MM.1S (cell line): Measurements from ENCODE around the gene TLE5.

Experiments
- DNase-seq: peaks from one replicate; pipeline ENCODE4 v3.0.0-alpha.2; 2015
- H2AFZ ChIP-seq: fragments of 300-600 bp; sonication (generic); 2 replicates; pipeline ENCODE4 v1.6.0; 2016; ENCODE audit warnings: antibody characterized with exemption, low read length
- H3F3A ChIP-seq: fragments of 300-600 bp; sonication (generic); 2 replicates; pipeline ENCODE4 v1.6.1; 2016; ENCODE audit warnings: mild to moderate bottlenecking, antibody characterized with exemption, low read length, moderate library complexity, mixed read lengths; ENCODE audit not compliant: insufficient read depth
- H3K27ac ChIP-seq: fragments of 300-600 bp; sonication (generic); 2 replicates; pipeline ENCODE4 v1.5.1; 2016; ENCODE audit warnings: mild to moderate bottlenecking, low read length
- H3K27me3 ChIP-seq: fragments of 300-600 bp; sonication (generic); replicated peaks from 2 replicates; pipeline ENCODE4 v1.6.0; 2016; ENCODE audit warnings: low read length; ENCODE audit not compliant: insufficient read depth
- H3K36me3 ChIP-seq: fragments of 300-600 bp; sonication (generic); replicated peaks from 2 replicates; pipeline ENCODE4 v1.6.1; 2016; ENCODE audit warnings: mild to moderate bottlenecking, low read length, mixed read lengths; ENCODE audit not compliant: insufficient read depth
- H3K4me1 ChIP-seq: fragments of 300-600 bp; sonication (generic); 2 replicates; pipeline ENCODE4 v1.6.1; 2016; ENCODE audit warnings: low read length, mixed read lengths
- H3K4me2 ChIP-seq: fragments of 300-600 bp; sonication (generic); 2 replicates; pipeline ENCODE4 v1.6.0; 2016; ENCODE audit warnings: low read depth, low read length
- H3K4me3 ChIP-seq: fragments of 300-600 bp; sonication (generic); 2 replicates; pipeline ENCODE4 v1.5.1; 2016; ENCODE audit warnings: low read length, mixed read lengths
- H3K79me2 ChIP-seq: fragments of 300-600 bp; sonication (generic); 2 replicates; pipeline ENCODE4 v1.6.1; 2016; ENCODE audit warnings: mixed run types, low read length, mixed read lengths
- H3K9ac ChIP-seq: fragments of 300-600 bp; sonication (generic); 2 replicates; pipeline ENCODE4 v1.6.1; 2016; ENCODE audit warnings: low read length, mixed read lengths
- H3K9me2 ChIP-seq: fragments of 300-600 bp; sonication (generic); replicated peaks from 2 replicates; pipeline ENCODE4 v1.6.1; 2016; ENCODE audit warnings: mild to moderate bottlenecking, low read length, mixed read lengths; ENCODE audit not compliant: insufficient read depth
- H3K9me3 ChIP-seq: fragments of 300-600 bp; sonication (generic); replicated peaks from 2 replicates; pipeline ENCODE4 v1.6.1; 2016; ENCODE audit warnings: mild to moderate bottlenecking, low read length, mixed read lengths; ENCODE audit not compliant: insufficient read depth
- H4K20me1 ChIP-seq: fragments of 300-600 bp; sonication (generic); 2 replicates; pipeline ENCODE4 v1.6.1; 2016; ENCODE audit warnings: mild to moderate bottlenecking, low read length, moderate library complexity, mixed read lengths; ENCODE audit not compliant: insufficient read depth
- CTCF ChIP-seq: fragments of 300-600 bp; sonication (generic); IDR thresholded peaks from 2 replicates; pipeline ENCODE4 v1.5.1; 2016; ENCODE audit warnings: antibody characterized with exemption, low read length, mixed read lengths
- EZH2 ChIP-seq: fragments of 300-600 bp; sonication (generic); optimal IDR thresholded peaks from 2 replicates; pipeline ENCODE3; 2017; ENCODE audit warnings: low read depth, mild to moderate bottlenecking, antibody characterized with exemption, low read length, mixed read lengths
- EZH2phosphoT487 ChIP-seq: fragments of 300-600 bp; sonication (generic); IDR thresholded peaks from 2 replicates; pipeline ENCODE4 v1.6.1; 2018; ENCODE audit warnings: antibody characterized with exemption, low read length

TLE5 gene

GRCh38 chr19:3058821-3059314 lies 3.4 kb downstream of the TLE5 start:
- H3F3A ChIP-seq = no peaks in the 10 kb centered on the region
- no peaks in the 10 kb centered on the region for H4K20me1 ChIP-seq
- H3K9me3 ChIP-seq = no peaks in the 10 kb centered on the region
- no peaks in the 10 kb centered on the region for H3K79me2 ChIP-seq
- peaks cover 38% of the 10 kb centered on the region for H3K27me3 ChIP-seq
- no peaks in the 10 kb centered on the region for H3K4me1 ChIP-seq
- H3K4me3 ChIP-seq = no peak overlapping the region
- TF ChIP-seq EZH2phosphoT487 = no peak
- TF ChIP-seq EZH2 = no peak
- no peak for TF ChIP-seq CTCF
- H3K4me2 ChIP-seq = no peak overlapping the region
- H2AFZ ChIP-seq = no peak overlapping the region
- H3K9me2 ChIP-seq = no peaks in the 10 kb centered on the region
- H3K9ac ChIP-seq = no peak overlapping the region
- H3K27ac ChIP-seq = no peak overlapping the region
- H3K36me3 ChIP-seq = no peaks in the 10 kb centered on the region
- DNase-seq = no peak

GRCh38 chr19:3058009-3058820 lies 4.1 kb downstream of the TLE5 start:
- H2AFZ ChIP-seq = no peak overlapping the region
- TF ChIP-seq CTCF (no peak), EZH2phosphoT487 (no peak), EZH2 (no peak)
- H3K9me3 ChIP-seq = no peaks in the 10 kb centered on the region
- H3K4me1 ChIP-seq = no peaks in the 10 kb centered on the region
- DNase-seq = no peak
- peaks cover 40% of the 10 kb centered on the region for H3K27me3 ChIP-seq
- H3K79me2 ChIP-seq = no peaks in the 10 kb centered on the region
- no peak overlapping the region for H3K27ac ChIP-seq
- H3K9ac ChIP-seq = no peak overlapping the region
- H3K4me2 ChIP-seq = no peak overlapping the region
- no peaks in the 10 kb centered on the region for H3K36me3 ChIP-seq
- H3F3A ChIP-seq = no peaks in the 10 kb centered on the region
- no peaks in the 10 kb centered on the region for H4K20me1 ChIP-seq
- no peaks in the 10 kb centered on the region for H3K9me2 ChIP-seq
- no peak overlapping the region for H3K4me3 ChIP-seq

- H3K4me2 ChIP-seq = no peak overlapping the region
- no peaks in the 10 kb centered on the region for H3K36me3 ChIP-seq
- H4K20me1 ChIP-seq = no peaks in the 10 kb centered on the region
- H3K9me2 ChIP-seq = no peaks in the 10 kb centered on the region
- TF ChIP-seq CTCF = no peak
- TF ChIP-seq EZH2phosphoT487 = no peak
- TF ChIP-seq EZH2 = no peak
- no peak overlapping the region for H2AFZ ChIP-seq
- no peak overlapping the region for H3K27ac ChIP-seq
- H3K4me1 ChIP-seq = no peaks in the 10 kb centered on the region
- H3K4me3 ChIP-seq = no peak overlapping the region
- no peaks in the 10 kb centered on the region for H3K9me3 ChIP-seq
- no peak for DNase-seq
- H3K79me2 ChIP-seq = no peaks in the 10 kb centered on the region
- H3K27me3 ChIP-seq = peaks cover 45% of the 10 kb centered on the region
- no peaks in the 10 kb centered on the region for H3F3A ChIP-seq
- no peak overlapping the region for H3K9ac ChIP-seq
Observed at GRCh38 chr19:3057275-3057714, 5.0 kb downstream of the TLE5 start.
